Measurements from ENCODE around the gene KDELR3.

Gene KDELR3

DNA sequence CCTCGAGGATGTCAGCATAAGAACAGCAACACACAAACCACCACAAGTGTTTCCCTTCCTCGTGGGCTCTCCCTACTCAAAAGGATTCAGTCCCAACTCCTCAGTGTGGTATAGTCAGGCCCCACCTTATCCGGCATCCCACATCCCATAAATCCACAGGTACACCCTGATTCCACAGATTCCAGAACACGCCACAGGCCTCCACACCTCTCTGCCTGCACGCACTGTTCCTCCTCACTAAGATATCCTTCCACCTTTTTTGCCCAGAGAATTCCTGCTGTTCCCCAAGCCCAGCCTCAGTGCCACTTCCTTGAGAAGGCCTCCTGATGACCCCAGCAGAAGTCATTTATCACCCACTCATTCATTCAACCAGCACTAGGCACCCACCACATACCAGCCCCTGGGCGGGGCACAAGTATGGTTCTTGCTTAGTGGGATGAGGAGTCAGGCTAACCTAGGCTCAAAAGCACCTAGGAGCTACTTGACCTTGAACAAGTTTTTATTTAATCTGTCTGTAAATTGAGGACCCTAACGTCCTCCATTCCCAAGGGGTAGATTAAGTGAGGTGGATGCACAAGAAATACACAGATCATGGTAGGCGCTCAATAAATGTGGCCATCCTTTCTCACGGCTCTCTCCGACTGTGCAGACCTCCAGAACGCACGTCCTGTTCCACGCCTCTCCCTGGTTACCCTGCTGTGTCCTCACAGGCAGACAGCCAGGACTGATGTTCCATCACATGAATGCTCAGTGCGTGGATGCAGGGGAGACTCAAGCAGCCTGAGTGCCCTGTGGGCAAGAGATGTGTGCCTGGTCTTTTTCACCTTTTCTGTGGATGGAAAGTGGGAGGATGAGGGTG, 10.8 kb upstream of the KDELR3 start:
- Histone ChIP-seq H3K27ac (ENCODE audit: low read depth, low read length, severe bottlenecking) (no peak overlapping the region), H3K4me1 (ENCODE audit: control insufficient read depth, insufficient read depth, low read length, poor library complexity, severe bottlenecking) (peaks cover 7% of the 10 kb centered on the region), H3K4me3 (ENCODE audit: extremely low read depth, insufficient read depth, low read length, poor library complexity, severe bottlenecking) (no peak overlapping the region), H3K9me3 (ENCODE audit: control insufficient read depth, low read length) (no peaks in the 10 kb centered on the region), H3K36me3 (ENCODE audit: control insufficient read depth, insufficient read depth, low read length) (no peaks in the 10 kb centered on the region)
- 87 to 88% methylated on average over 13 of the region's 14 CpGs for WGBS, 2 experiments (ENCODE audit: insufficient coverage in 2 of 2)

DNA sequence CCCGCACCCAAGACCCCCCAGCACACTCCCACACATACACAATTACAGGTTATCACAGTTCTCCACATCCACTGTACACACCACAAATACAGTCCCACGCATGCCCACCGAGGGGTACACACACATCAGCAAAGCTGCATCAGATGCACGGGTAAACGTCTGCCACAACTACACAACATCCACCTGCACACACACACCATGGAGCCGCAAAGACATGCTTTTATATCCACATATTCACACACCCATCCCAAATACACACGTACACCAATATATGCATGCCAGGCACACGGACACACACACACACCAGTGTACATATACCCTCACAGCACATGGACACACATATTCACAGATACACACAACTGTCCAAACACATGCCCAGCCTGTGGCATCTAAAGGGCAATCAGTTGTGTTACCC, 7.5 kb upstream of the KDELR3 start:
- Histone ChIP-seq H3K4me1 (ENCODE audit: control insufficient read depth, insufficient read depth, low read length, poor library complexity, severe bottlenecking) (peaks cover 16% of the 10 kb centered on the region), H3K9me3 (ENCODE audit: control insufficient read depth, low read length) (no peaks in the 10 kb centered on the region), H3K36me3 (ENCODE audit: control insufficient read depth, insufficient read depth, low read length) (no peaks in the 10 kb centered on the region), H3K27ac (ENCODE audit: low read depth, low read length, severe bottlenecking) (no peak overlapping the region), H3K4me3 (ENCODE audit: extremely low read depth, insufficient read depth, low read length, poor library complexity, severe bottlenecking) (no peak overlapping the region)
- 83 to 88% methylated on average over 7 of the region's 8 CpGs for WGBS, 2 experiments (ENCODE audit: insufficient coverage in 2 of 2)

DNA sequence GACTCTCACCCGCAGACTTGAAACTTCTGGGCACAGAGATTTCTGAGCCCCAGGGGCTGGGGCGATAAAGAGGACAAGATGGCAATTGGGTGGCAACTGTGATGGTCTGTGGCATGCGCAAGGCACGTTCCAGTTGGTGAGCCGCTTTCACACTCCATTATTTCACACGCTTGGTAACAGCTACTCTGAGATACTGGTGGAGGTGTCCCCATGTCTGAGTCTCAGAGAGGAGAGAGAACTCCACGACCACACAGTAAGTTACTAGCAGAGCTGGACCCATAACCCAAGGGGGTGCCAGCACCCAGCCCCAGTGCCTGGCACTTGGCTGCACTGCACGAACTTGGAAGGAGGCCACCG, 6.9 kb upstream of the KDELR3 start:
- Histone ChIP-seq H3K36me3 (ENCODE audit: control insufficient read depth, insufficient read depth, low read length) (no peaks in the 10 kb centered on the region), H3K9me3 (ENCODE audit: control insufficient read depth, low read length) (no peaks in the 10 kb centered on the region), H3K27ac (ENCODE audit: low read depth, low read length, severe bottlenecking) (no peak overlapping the region), H3K4me3 (ENCODE audit: extremely low read depth, insufficient read depth, low read length, poor library complexity, severe bottlenecking) (peak overlapping the region; percentile 6), H3K4me1 (ENCODE audit: control insufficient read depth, insufficient read depth, low read length, poor library complexity, severe bottlenecking) (peaks cover 16% of the 10 kb centered on the region)
- 63 to 71% methylated on average over 6 to 9 of the region's 9 CpGs for WGBS, 2 experiments (ENCODE audit: insufficient coverage in 2 of 2)

DNA sequence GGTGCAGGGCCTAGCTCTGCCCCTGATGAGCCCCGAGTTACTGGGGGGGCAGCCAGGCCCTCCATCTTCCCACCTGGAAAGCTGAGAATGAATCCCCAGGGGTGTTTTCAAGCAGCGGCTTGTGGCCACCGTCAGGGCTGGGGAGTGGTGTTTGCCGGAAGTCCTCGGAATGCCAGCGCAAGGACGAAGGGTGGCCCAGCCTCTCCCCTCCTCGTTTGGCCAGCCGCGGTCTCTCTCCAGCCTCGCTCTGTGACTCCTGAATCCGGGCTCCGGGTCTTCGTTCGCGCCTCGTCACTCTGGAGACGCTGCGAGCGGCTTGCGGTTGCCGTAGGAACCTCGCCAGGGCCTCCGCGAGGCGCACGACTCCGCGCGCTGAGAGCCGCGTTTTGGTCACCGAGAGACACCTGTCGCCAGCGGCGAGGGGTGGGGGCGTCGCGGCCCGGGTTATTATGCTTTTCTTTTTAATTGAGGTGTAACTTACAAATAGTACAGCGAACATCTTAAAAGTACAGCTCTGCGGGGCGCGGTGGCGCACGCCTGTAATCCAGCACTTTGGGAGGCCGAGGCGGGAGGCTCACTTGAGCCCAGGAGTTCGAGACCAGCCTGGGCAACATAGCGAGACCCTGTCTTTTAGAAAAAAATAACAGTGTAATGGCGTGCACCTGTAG, 6.3 kb upstream of the KDELR3 start:
- no peaks in the 10 kb centered on the region for H3K9me3 ChIP-seq (ENCODE audit: control insufficient read depth, low read length)
- H3K4me1 ChIP-seq (ENCODE audit: control insufficient read depth, insufficient read depth, low read length, poor library complexity, severe bottlenecking), result peaks cover 16% of the 10 kb centered on the region
- WGBS, 2 experiments (ENCODE audit: insufficient coverage in 2 of 2), result 21% methylated on average over 42 to 49 of the region's 51 CpGs
- H3K36me3 ChIP-seq (ENCODE audit: control insufficient read depth, insufficient read depth, low read length), result no peaks in the 10 kb centered on the region
- no peak overlapping the region for H3K27ac ChIP-seq (ENCODE audit: low read depth, low read length, severe bottlenecking)
- H3K4me3 ChIP-seq (ENCODE audit: extremely low read depth, insufficient read depth, low read length, poor library complexity, severe bottlenecking), result peak overlapping the region; percentile 6

DNA sequence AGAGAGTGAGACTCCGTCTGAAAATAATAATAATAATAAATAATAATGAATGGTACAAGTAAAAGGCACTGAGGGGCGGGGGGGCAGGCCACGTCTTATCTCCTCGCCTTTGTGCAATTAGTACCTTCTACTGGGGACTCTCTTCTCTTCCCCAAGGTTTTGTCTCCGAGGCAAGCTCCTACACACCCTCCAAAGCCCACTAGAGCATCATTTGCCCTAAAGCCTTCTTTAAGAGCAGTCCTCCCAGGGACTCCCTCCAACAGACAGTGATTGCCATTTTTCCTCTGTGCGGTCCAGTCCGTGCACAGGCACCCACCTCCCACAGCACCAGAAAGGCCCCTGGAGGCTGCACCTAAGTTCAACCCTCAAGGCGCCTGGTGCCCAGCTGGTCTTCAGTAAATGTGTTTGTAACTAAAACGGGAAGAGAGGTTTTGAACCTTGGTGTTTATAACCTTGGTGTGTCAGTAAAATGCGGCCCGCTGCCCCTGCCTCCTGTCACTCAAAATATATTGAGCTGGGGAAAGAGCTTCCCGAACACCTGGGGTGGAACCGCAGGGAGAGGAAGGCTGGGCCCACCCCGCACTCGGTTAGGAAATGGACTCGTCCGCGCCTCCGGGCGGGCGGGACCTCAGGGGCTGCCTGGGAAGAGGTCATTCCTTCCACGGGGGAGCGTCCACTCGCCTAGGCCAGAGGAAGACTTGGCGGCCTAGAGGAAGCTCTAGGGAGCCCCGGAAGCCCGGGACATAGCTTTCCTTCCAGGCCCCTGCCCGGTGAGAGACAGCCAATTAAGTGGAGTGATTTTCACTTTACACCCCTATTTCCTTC, 4.7 kb upstream of the KDELR3 start:
- no peaks in the 10 kb centered on the region for H3K36me3 ChIP-seq (ENCODE audit: control insufficient read depth, insufficient read depth, low read length)
- 12 to 45% methylated on average over 11 to 13 of the region's 28 CpGs for WGBS, 2 experiments (ENCODE audit: insufficient coverage in 2 of 2)

DNA sequence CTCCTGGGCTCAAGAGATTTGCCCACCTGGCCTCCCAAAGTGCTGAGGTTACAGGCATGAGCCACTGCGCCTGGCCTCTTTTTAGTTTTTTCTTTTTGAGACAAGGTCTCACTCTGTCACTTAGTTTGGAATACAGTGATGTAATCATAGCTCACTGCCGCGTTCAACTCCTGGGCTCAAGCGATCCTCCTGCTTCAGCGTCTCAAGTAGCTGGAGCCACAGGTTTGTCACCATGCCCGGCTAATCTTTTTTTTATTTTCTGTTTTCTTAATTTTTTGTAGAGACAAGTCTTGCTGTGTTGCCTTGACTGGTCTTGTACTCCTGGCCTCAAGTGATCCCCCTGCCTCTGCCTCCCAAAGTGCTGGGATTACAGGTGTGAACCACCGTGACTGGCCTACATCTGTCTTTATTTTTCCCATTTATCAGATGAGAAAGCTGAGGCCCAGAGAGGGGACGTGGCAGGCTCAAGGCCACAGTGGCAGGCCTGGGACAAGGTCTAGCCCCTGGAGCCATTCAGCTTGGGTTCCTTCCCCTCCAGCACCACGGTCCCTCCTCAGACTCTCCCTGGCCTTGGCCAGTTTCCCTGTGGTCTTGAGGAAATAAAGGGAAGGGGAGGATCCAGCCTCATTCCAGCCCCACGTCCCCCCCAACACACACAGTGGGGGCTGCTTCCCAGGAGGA, 2.8 kb upstream of the KDELR3 start:
- H3K27ac ChIP-seq (ENCODE audit: low read depth, low read length, severe bottlenecking), result no peak overlapping the region
- no peaks in the 10 kb centered on the region for H3K36me3 ChIP-seq (ENCODE audit: control insufficient read depth, insufficient read depth, low read length)
- H3K4me3 ChIP-seq (ENCODE audit: extremely low read depth, insufficient read depth, low read length, poor library complexity, severe bottlenecking), result no peak overlapping the region
- 89 to 95% methylated on average over 5 to 6 of the region's 10 CpGs for WGBS, 2 experiments (ENCODE audit: insufficient coverage in 2 of 2)
- no peaks in the 10 kb centered on the region for H3K9me3 ChIP-seq (ENCODE audit: control insufficient read depth, low read length)
- H3K4me1 ChIP-seq (ENCODE audit: control insufficient read depth, insufficient read depth, low read length, poor library complexity, severe bottlenecking), result peaks cover 12% of the 10 kb centered on the region

More for the DNA sequence above, 4.7 kb upstream of the KDELR3 start:
- Histone ChIP-seq H3K9me3 (ENCODE audit: control insufficient read depth, low read length) (no peaks in the 10 kb centered on the region), H3K27ac (ENCODE audit: low read depth, low read length, severe bottlenecking) (no peak overlapping the region), H3K4me1 (ENCODE audit: control insufficient read depth, insufficient read depth, low read length, poor library complexity, severe bottlenecking) (peaks cover 16% of the 10 kb centered on the region), H3K4me3 (ENCODE audit: extremely low read depth, insufficient read depth, low read length, poor library complexity, severe bottlenecking) (no peak overlapping the region)

DNA sequence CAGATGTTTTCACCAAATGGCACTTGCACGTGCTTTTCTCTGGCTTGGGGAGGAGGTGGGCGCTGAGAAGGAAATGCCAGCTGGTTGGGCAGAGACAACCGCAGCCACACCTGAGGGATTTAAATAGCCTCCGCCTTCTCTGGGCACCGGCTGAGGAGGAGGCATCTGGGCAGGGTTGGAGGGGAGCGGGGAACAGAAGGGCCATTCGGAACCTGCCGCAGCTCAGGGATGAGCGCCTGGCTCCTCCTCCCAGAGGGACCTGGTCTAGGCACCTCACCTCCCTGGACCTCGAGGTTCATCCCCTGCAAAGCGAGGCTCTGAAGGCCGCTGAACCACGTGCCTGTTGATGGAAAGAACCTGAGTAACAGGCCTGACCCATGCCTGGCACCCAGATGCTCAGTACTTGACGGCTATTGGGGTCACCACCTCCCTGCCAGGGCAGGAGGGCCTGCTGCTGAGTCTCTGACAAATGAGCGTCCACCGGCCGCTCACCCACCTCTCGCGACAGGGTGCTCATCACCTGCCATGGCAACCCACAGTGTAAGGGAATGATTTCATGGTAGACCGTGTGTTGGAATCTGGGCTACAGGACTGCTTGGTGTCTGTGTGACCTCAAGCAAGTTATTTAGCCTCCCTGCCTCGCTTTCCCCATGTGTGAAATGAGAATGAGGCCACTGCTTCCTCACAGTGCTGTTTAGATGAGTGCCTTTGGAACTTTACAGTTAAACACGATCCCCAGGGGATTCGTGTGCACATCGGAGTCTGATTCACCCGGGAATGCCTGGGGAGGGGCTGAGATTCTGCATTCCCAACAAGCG, 2.0 kb upstream of the KDELR3 start:
- 82 to 86% methylated on average over 23 to 25 of the region's 26 CpGs for WGBS, 2 experiments (ENCODE audit: insufficient coverage in 2 of 2)

DNA sequence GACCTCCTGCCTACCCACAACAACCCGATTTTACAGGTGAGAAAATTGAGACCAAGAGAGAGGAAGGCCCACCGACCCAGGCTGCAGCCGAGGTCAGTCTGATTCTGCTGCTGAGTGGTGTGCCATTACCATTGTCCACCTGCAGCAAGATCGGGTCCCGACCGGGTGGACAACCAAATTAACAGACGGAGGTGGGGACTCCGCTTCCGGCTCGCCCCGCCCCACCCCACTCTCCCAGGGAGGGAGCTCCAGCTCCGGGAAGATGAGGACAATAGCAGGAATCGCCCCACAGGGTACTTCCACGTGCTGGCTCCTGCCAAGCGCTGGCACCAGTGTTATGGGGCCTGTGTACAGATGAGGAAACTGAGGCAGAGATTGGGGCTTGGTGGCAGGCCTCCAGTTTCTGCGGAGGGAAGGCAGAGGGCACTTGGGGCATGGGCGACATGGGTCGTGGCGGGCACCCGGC, 425 bp upstream of the KDELR3 start:
- WGBS, 2 experiments (ENCODE audit: insufficient coverage in 2 of 2), result 14 to 28% methylated on average over 12 to 13 of the region's 20 CpGs

More for the DNA sequence above, 2.0 kb upstream of the KDELR3 start:
- Histone ChIP-seq H3K36me3 (ENCODE audit: control insufficient read depth, insufficient read depth, low read length) (no peaks in the 10 kb centered on the region), H3K4me1 (ENCODE audit: control insufficient read depth, insufficient read depth, low read length, poor library complexity, severe bottlenecking) (peaks cover 12% of the 10 kb centered on the region), H3K27ac (ENCODE audit: low read depth, low read length, severe bottlenecking) (no peak overlapping the region), H3K9me3 (ENCODE audit: control insufficient read depth, low read length) (no peaks in the 10 kb centered on the region), H3K4me3 (ENCODE audit: extremely low read depth, insufficient read depth, low read length, poor library complexity, severe bottlenecking) (no peak overlapping the region)

DNA sequence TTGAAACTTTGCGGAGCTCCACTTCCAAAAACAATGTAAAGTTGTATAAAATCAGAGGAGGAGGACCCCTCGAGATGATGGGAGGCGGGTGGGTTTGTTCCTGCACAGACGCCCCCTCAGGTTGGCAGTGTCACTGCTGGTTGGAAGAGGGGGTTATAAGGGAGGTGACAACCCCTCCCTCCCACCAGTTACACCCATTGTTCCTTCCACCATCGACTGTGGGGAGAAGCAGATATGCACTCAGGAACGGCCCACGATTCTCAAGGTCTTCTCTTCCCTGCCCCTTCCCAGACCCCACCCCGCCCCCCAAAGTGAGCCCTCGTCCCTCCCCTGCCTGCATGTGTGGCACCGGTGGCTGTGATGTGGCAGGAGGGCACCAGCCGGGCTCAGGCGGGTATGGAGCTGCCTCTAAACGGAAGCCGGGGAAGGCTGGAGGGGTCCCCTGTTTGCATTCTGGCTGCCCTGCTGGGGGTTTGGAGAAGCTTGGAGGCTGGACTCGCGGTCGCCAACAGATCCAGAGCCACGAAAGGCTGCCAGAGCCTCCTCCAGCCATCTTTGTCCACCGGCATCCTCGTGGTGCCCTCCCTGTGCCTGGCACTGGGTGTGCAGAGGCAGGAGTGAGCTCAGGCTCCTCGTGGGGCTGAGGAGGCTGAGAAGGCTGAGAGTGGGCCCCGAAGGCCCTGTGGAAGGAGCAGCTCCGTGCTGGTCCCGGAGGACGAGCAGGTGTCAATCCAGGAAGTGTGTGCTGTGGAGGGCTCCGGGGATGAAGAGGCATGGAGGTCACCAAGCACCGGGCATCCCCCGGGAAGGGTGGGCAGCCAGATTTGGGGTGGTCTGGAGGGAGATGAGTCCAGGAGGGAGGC, 778 bp downstream of the KDELR3 start:
- Histone ChIP-seq H3K4me3 (ENCODE audit: extremely low read depth, insufficient read depth, low read length, poor library complexity, severe bottlenecking) (peak overlapping the region; percentile 59), H3K27ac (ENCODE audit: low read depth, low read length, severe bottlenecking) (peak overlapping the region; percentile 33), H3K36me3 (ENCODE audit: control insufficient read depth, insufficient read depth, low read length) (no peaks in the 10 kb centered on the region), H3K4me1 (ENCODE audit: control insufficient read depth, insufficient read depth, low read length, poor library complexity, severe bottlenecking) (peaks cover 5% of the 10 kb centered on the region), H3K9me3 (ENCODE audit: control insufficient read depth, low read length) (no peaks in the 10 kb centered on the region)
- 83 to 85% methylated on average over 16 to 23 of the region's 28 CpGs for WGBS, 2 experiments (ENCODE audit: insufficient coverage in 2 of 2)

More for the DNA sequence above, 425 bp upstream of the KDELR3 start:
- peaks cover 8% of the 10 kb centered on the region for H3K4me1 ChIP-seq (ENCODE audit: control insufficient read depth, insufficient read depth, low read length, poor library complexity, severe bottlenecking)
- peak overlapping the region; percentile 41 for H3K27ac ChIP-seq (ENCODE audit: low read depth, low read length, severe bottlenecking)
- H3K9me3 ChIP-seq (ENCODE audit: control insufficient read depth, low read length), result no peaks in the 10 kb centered on the region
- H3K36me3 ChIP-seq (ENCODE audit: control insufficient read depth, insufficient read depth, low read length), result no peaks in the 10 kb centered on the region
- H3K4me3 ChIP-seq (ENCODE audit: extremely low read depth, insufficient read depth, low read length, poor library complexity, severe bottlenecking), result peak overlapping the region; percentile 59
